ENCODE results near the gene LHFPL6.

- TF ChIP-seq CTCF (conservative IDR thresholded peaks at IDR 0.05 in 1 of 2, IDR thresholded peaks at IDR 0.05 in 1 of 2; ENCODE audit: extremely low read depth in 1 of 2, insufficient read depth in 1 of 2, low read depth in 1 of 2, low read length in 2 of 2) = no peak
- TF ChIP-seq EZH2 (IDR thresholded peaks at IDR 0.05; ENCODE audit: borderline replicate concordance, low read length) = no peak
These were observed 272.5 kb downstream of the LHFPL6 start for GRCh38 chr13:39330504-39330903.

All from mammary epithelial cell (primary cell).